Small intestine (tissue), 16 donors: ENCODE data around the gene MTMR3. TPM values are rescaled to one million over a fixed set of nuclear protein-coding genes. Genes with fewer than 3 reads are reported as not detected.
"Not testable (repeated sequence)": the region's sequence is repeated elsewhere in the genome, so short reads cannot be mapped to it uniquely, and the experiment has no call there.

Experiments
- DNase-seq, 2 donors: peaks; one replicate each; pipeline versions ENCODE4 v3.0.0 to v3.0.0-alpha.2; 2013
- FAIRE-seq: peaks from 2 replicates; lab custom pipeline; 2012; peaks lifted over from hg19 to GRCh38; lab: Jason Lieb, UNC
- H3K27ac ChIP-seq, 3 donors: one replicate each; pipeline ENCODE4 v1.5.1; 2013; ENCODE audit warnings: low read length in 2 of 3, mild to moderate bottlenecking in 2 of 3, control low read depth in 1 of 3, inconsistent platforms in 1 of 3, low read depth in 1 of 3, moderate library complexity in 1 of 3
- H3K27me3 ChIP-seq, 3 donors: one replicate each; pipeline ENCODE4 v1.6.1; 2013; ENCODE audit warnings: low read length in 3 of 3, inconsistent platforms in 1 of 3; ENCODE audit not compliant: control insufficient read depth in 3 of 3, insufficient read depth in 3 of 3
- H3K36me3 ChIP-seq, 3 donors: one replicate each; pipeline ENCODE4 v1.6.1; 2013; ENCODE audit warnings: low read length in 3 of 3, inconsistent platforms in 1 of 3, low read depth in 1 of 3, mild to moderate bottlenecking in 1 of 3, moderate library complexity in 1 of 3; ENCODE audit not compliant: control insufficient read depth in 3 of 3, insufficient read depth in 2 of 3
- H3K4me1 ChIP-seq, 3 donors: one replicate each; pipeline ENCODE4 v1.6.1; 2013; ENCODE audit warnings: low read length in 2 of 3, inconsistent platforms in 1 of 3, low read depth in 1 of 3, mild to moderate bottlenecking in 1 of 3, moderate library complexity in 1 of 3; ENCODE audit not compliant: control insufficient read depth in 3 of 3, insufficient read depth in 2 of 3
- H3K4me3 ChIP-seq, 3 donors: one replicate each; pipeline ENCODE4 v1.5.1; 2013; ENCODE audit warnings: low read length in 3 of 3, control low read depth in 1 of 3, inconsistent platforms in 1 of 3, low read depth in 1 of 3, mild to moderate bottlenecking in 1 of 3, moderate library complexity in 1 of 3
- H3K9me3 ChIP-seq, 2 donors: one replicate each; pipeline ENCODE4 v1.6.1; 2013; ENCODE audit warnings: low read depth in 1 of 2, low read length in 1 of 2; ENCODE audit not compliant: control insufficient read depth in 2 of 2, insufficient read depth in 1 of 2
- WGBS, 3 donors: extraction: QIAGEN DNeasy Blood & Tissue Kit; methylation state at CpG; one replicate each; pipeline ENCODE4 v1.1.7; 2013; 5-methylcytosine and 5-hydroxymethylcytosine counted together
- long read RNA-seq, 10 donors: transcript quantifications; one replicate each; lab custom pipeline, GENCODE V29; 2026
- polyA plus RNA-seq, 4 donors: library from polyadenylated mRNA; stranded (reverse) in 3 of 4; unstranded in 1 of 4; fragments of 200-250 nt in 3 of 4; fragments of 120-200 nt in 1 of 4; gene quantifications; one replicate each; pipeline versions ENCODE4 v1.2.1 to v1.2.3, GENCODE V29; 2013
- donor health status: healthy with polysubstance abuse.
- donor health status: control.
- donor health status: control.
- donor health status: Bipolar disorder and iron deficiency.
- donor health status: healthy.

Gene MTMR3
- polyA plus RNA-seq = 10 to 100 TPM in 3 of 4 donors, 1 to 10 TPM in 1; 9.2 to 31.8 (median 13.1) TPM
- long read RNA-seq, donor 1, full-length matches to known transcripts = 9 of 22 reads
- long read RNA-seq, donor 1, partial matches to known transcripts = 13 of 22 reads
- long read RNA-seq, donor 1, other reads (novel, unspliced or antisense) = 0 of 22 reads
- long read RNA-seq, donor 2, full-length matches to known transcripts = 2 of 2 reads
- long read RNA-seq, donor 2, partial matches to known transcripts = 0 of 2 reads
- long read RNA-seq, donor 2, other reads (novel, unspliced or antisense) = 0 of 2 reads
- long read RNA-seq, donor 3 = 0 reads
- long read RNA-seq, donor 4 = 0 reads
- long read RNA-seq, donor 5 = 0 reads
- long read RNA-seq, donor 6, full-length matches to known transcripts = 2 of 2 reads
- long read RNA-seq, donor 6, partial matches to known transcripts = 0 of 2 reads
- long read RNA-seq, donor 6, other reads (novel, unspliced or antisense) = 0 of 2 reads
- long read RNA-seq, donor 7, partial matches to known transcripts = 0 of 1 reads
- long read RNA-seq, donor 7, other reads (novel, unspliced or antisense) = 0 of 1 reads
- long read RNA-seq, donor 8, full-length matches to known transcripts = 1 of 1 reads
- long read RNA-seq, donor 8, partial matches to known transcripts = 0 of 1 reads
- long read RNA-seq, donor 8, other reads (novel, unspliced or antisense) = 0 of 1 reads
- long read RNA-seq, donor 9 = 0 reads
- long read RNA-seq, donor 10, full-length matches to known transcripts = 8 of 34 reads
- long read RNA-seq, donor 10, partial matches to known transcripts = 26 of 34 reads
- long read RNA-seq, donor 10, other reads (novel, unspliced or antisense) = 0 of 34 reads

- Histone ChIP-seq H3K36me3 (peaks cover 0 to 3% (median 0%) of the 10 kb centered on the region in 3 donors), H3K27me3 (no peaks in the 10 kb centered on the region), H3K9me3 (peaks cover 0 to 3% of the 10 kb centered on the region in 2 donors), H3K4me3 (peak within 1 kb of the TSS; percentile 93 to 100 (median 98)), H3K4me1 (peaks cover 6 to 8% (median 6%) of the 10 kb centered on the region in 3 donors), H3K27ac (peak within 1 kb of the TSS; percentile 96 to 98 (median 98))
- 0 to 1% (median 1%) methylated on average over 39 to 82 of the region's 82 CpGs for WGBS, 3 donors
- FAIRE-seq (no peak), DNase-seq (peak; percentile 93 to 95)
These were observed at the start of gene MTMR3 for GRCh38 chr22:29883045-29883774. Gene MTMR3 (plus strand): TSS chr22:29883174. CDS start chr22:29971060, 87,886 bp downstream.

GRCh38 chr22:29833392-29833965, 49.5 kb upstream of the MTMR3 start:
- Histone ChIP-seq H3K4me1 (no peaks in the 10 kb centered on the region), H3K27ac (no peak overlapping the region), H3K9me3 (no peaks in the 10 kb centered on the region), H3K4me3 (no peak overlapping the region), H3K36me3 (peaks cover 5 to 45% (median 13%) of the 10 kb centered on the region in 3 donors), H3K27me3 (no peaks in the 10 kb centered on the region)
- FAIRE-seq (no peak), DNase-seq (no peak)
- WGBS, 3 donors = 90 to 97% (median 92%) methylated on average over 6 to 7 of the region's 7 CpGs

GRCh38 chr22:29834046-29834445, 48.9 kb upstream of the MTMR3 start:
- H3K4me1 ChIP-seq = no peaks in the 10 kb centered on the region
- no peaks in the 10 kb centered on the region for H3K27me3 ChIP-seq
- FAIRE-seq = no peak
- H3K36me3 ChIP-seq = peaks cover 4 to 40% (median 13%) of the 10 kb centered on the region in 3 donors
- WGBS, 3 donors = 88 to 96% (median 95%) methylated on average over 1 of the region's 1 CpG
- no peaks in the 10 kb centered on the region for H3K9me3 ChIP-seq
- no peak overlapping the region for H3K27ac ChIP-seq
- DNase-seq = no peak
- H3K4me3 ChIP-seq = no peak overlapping the region

- H3K27me3 ChIP-seq, H3K4me1 ChIP-seq, DNase-seq, FAIRE-seq, H3K27ac ChIP-seq, H3K9me3 ChIP-seq: not testable (repeated sequence)
- peak overlapping the region in 2 of 3 donors; percentile 84 to 89 for H3K4me3 ChIP-seq
- 87 to 92% (median 87%) methylated on average over 18 of the region's 18 CpGs for WGBS, 3 donors
- peaks cover 4 to 26% (median 7%) of the 10 kb centered on the region in 3 donors for H3K36me3 ChIP-seq
These were observed 46.1 kb upstream of the MTMR3 start for GRCh38 chr22:29836791-29837370.

GRCh38 chr22:29837741-29838598, 45.0 kb upstream of the MTMR3 start, which contains the start of gene ASCC2:
Gene ASCC2 (minus strand): TSS chr22:29838274. CDS start chr22:29832325, 5,949 bp downstream.
- FAIRE-seq = no peak
- DNase-seq = peak; percentile 99 to 100
- H3K9me3 ChIP-seq = no peaks in the 10 kb centered on the region
- no peaks in the 10 kb centered on the region for H3K4me1 ChIP-seq
- no peaks in the 10 kb centered on the region for H3K27me3 ChIP-seq
- H3K27ac ChIP-seq = peak within 1 kb of the TSS; percentile 49 to 71 (median 63)
- H3K4me3 ChIP-seq = peak within 1 kb of the TSS; percentile 76 to 89 (median 84)
- 0 to 1% (median 1%) methylated on average over 44 to 54 of the region's 54 CpGs for WGBS, 3 donors
- H3K36me3 ChIP-seq = peaks cover 4 to 15% (median 5%) of the 10 kb centered on the region in 3 donors

- Histone ChIP-seq H3K36me3 (peaks cover under 1 to 11% (median 2%) of the 10 kb centered on the region in 3 donors), H3K4me1 (no peaks in the 10 kb centered on the region), H3K27ac (peak overlapping the region; percentile 49 to 71 (median 56)), H3K4me3 (peak overlapping the region in 2 of 3 donors; percentile 38 to 89), H3K27me3 (no peaks in the 10 kb centered on the region), H3K9me3 (no peaks in the 10 kb centered on the region)
- DNase-seq (no peak), FAIRE-seq (no peak)
- 23 to 26% (median 25%) methylated on average over 5 of the region's 5 CpGs for WGBS, 3 donors
These were observed 44.4 kb upstream of the MTMR3 start for GRCh38 chr22:29838599-29838956.

GRCh38 chr22:29839039-29839438, 43.9 kb upstream of the MTMR3 start:
- H3K36me3 ChIP-seq = peaks cover 0 to 8% (median 1%) of the 10 kb centered on the region in 3 donors
- H3K4me3 ChIP-seq = no peak overlapping the region
- H3K27ac ChIP-seq = no peak overlapping the region
- H3K9me3 ChIP-seq = no peaks in the 10 kb centered on the region
- H3K27me3 ChIP-seq = no peaks in the 10 kb centered on the region
- H3K4me1 ChIP-seq = no peaks in the 10 kb centered on the region
- FAIRE-seq = no peak
- DNase-seq = no peak
- WGBS, 3 donors = 20 to 80% (median 70%) methylated on average over 1 of the region's 1 CpG
